SK-N-SH (cell line): ENCODE data around the gene RNF144B. TPM values are rescaled to one million over a fixed set of nuclear protein-coding genes. Genes with fewer than 3 reads are reported as not detected.

ENCODE experiments used
- CTCF ChIA-PET: fragments of 300-600, 350-600 bp; formaldehyde crosslinking; extraction: SDS; loops from one replicate; lab custom pipeline; 2021; lab: Yijun Ruan, JAX
- POLR2A ChIA-PET: fragments of 350-600 bp; sonication (Branson Sonifier 250); formaldehyde crosslinking; extraction: SDS; loops from one replicate; lab custom pipeline; 2020; ENCODE audit warnings: antibody characterized with exemption, inconsistent platforms; lab: Yijun Ruan, JAX
- DNase-seq: peaks from one replicate; pipeline ENCODE4 v3.0.0; 2012
- H2AFZ ChIP-seq: fragments of 200-600 bp; sonication (generic); 2 replicates; pipeline ENCODE4 v1.8.1; 2016; ENCODE audit warnings: antibody characterized with exemption, mild to moderate bottlenecking, low read depth
- H3F3A ChIP-seq: fragments of 200-600 bp; sonication (generic); replicated peaks from 2 replicates; pipeline ENCODE3; 2016; ENCODE audit warnings: antibody characterized with exemption, mild to moderate bottlenecking; ENCODE audit not compliant: insufficient read depth
- H3K27ac ChIP-seq, 2 experiments: fragments of 200-500 bp in 1 of 2; fragments of 200-600 bp in 1 of 2; sonication (Bioruptor generic) in 1 of 2; sonication (generic), shearing (Covaris generic) in 1 of 2; 2 replicates each; pipeline versions ENCODE4 v1.5.1 to v1.6.1; 2014 to 2016; ENCODE audit warnings: low read depth in 2 of 2, inconsistent platforms in 1 of 2, low read length in 1 of 2, mild to moderate bottlenecking in 1 of 2, mixed read lengths in 1 of 2
- H3K27me3 ChIP-seq: fragments of 200-600 bp; sonication (generic), shearing (Covaris generic); 2 replicates; pipeline ENCODE4 v1.6.1; 2016; ENCODE audit warnings: mixed run types; ENCODE audit not compliant: insufficient read depth
- H3K36me3 ChIP-seq, 2 experiments: fragments of 200-500 bp in 1 of 2; fragments of 200-600 bp in 1 of 2; sonication (Bioruptor generic) in 1 of 2; sonication (generic) in 1 of 2; replicated peaks in 1 of 2; 2 replicates each; pipeline versions ENCODE3 to v1.5.1; 2014 to 2016; ENCODE audit warnings: low read length in 1 of 2, mild to moderate bottlenecking in 1 of 2; ENCODE audit not compliant: insufficient read depth in 2 of 2, control insufficient read depth in 1 of 2
- H3K4me1 ChIP-seq, 2 experiments: fragments of 200-500 bp in 1 of 2; fragments of 200-600 bp in 1 of 2; sonication (Bioruptor generic) in 1 of 2; sonication (generic), shearing (Covaris generic) in 1 of 2; 2 replicates each; pipeline versions ENCODE4 v1.5.1 to v1.6.1; 2014 to 2016; ENCODE audit warnings: low read depth in 1 of 2, low read length in 1 of 2, mixed run types in 1 of 2; ENCODE audit not compliant: insufficient read depth in 2 of 2, control insufficient read depth in 1 of 2
- H3K4me2 ChIP-seq: fragments of 200-600 bp; sonication (generic), shearing (Covaris generic); 2 replicates; pipeline ENCODE4 v1.6.1; 2017; ENCODE audit warnings: mixed run types
- H3K4me3 ChIP-seq, 2 experiments: fragments of 200-500 bp in 1 of 2; fragments of 200-600 bp in 1 of 2; sonication (Bioruptor generic) in 1 of 2; sonication (generic), shearing (Covaris generic) in 1 of 2; 2 replicates each; pipeline versions ENCODE4 v1.5.1 to v1.8.1; 2014 to 2016; ENCODE audit warnings: low read depth in 2 of 2, inconsistent platforms in 1 of 2, low read length in 1 of 2, mild to moderate bottlenecking in 1 of 2, mixed read lengths in 1 of 2, moderate library complexity in 1 of 2
- H3K79me2 ChIP-seq: fragments of 200-600 bp; sonication (generic); 2 replicates; pipeline ENCODE4 v1.8.1; 2017; ENCODE audit warnings: mild to moderate bottlenecking; ENCODE audit not compliant: insufficient read depth
- H3K9ac ChIP-seq: fragments of 200-600 bp; sonication (generic); 2 replicates; pipeline ENCODE4 v1.6.1; 2017; ENCODE audit warnings: mixed run types
- H3K9me2 ChIP-seq: fragments of 200-600 bp; sonication (generic); 2 replicates; pipeline ENCODE4 v1.6.1; 2017; ENCODE audit warnings: mixed run types
- H3K9me3 ChIP-seq: fragments of 200-600 bp; sonication (generic); 2 replicates; pipeline ENCODE4 v1.6.1; 2017; ENCODE audit warnings: mixed run types, mild to moderate bottlenecking, moderate library complexity
- H4K20me1 ChIP-seq: fragments of 200-600 bp; sonication (generic); 2 replicates; pipeline ENCODE4 v1.6.1; 2017; ENCODE audit warnings: mild to moderate bottlenecking, mixed run types; ENCODE audit not compliant: insufficient read depth
- CHD2 ChIP-seq: fragments of 150-350 bp; IDR thresholded peaks from 2 replicates; pipeline ENCODE4 v1.6.1; 2018; ENCODE audit warnings: low read length; ENCODE audit not compliant: partially characterized antibody
- CTCF ChIP-seq: fragments of 200-600 bp; sonication (generic); IDR thresholded peaks from 2 replicates; pipeline ENCODE4 v1.6.1; 2017; ENCODE audit warnings: antibody characterized with exemption, mild to moderate bottlenecking, moderate library complexity
- ELF1 ChIP-seq: IDR thresholded peaks from 2 replicates; pipeline ENCODE4 v1.4.0; 2012
- FOXM1 ChIP-seq: IDR thresholded peaks from 2 replicates; pipeline ENCODE4 v1.4.0; 2012; ENCODE audit warnings: low read depth, mild to moderate bottlenecking
- GABPA ChIP-seq: IDR thresholded peaks from 2 replicates; pipeline ENCODE4 v1.4.0; 2012; ENCODE audit warnings: low read depth, mild to moderate bottlenecking
- JUND ChIP-seq: IDR thresholded peaks from 2 replicates; pipeline ENCODE4 v1.4.0; 2012
- NFIC ChIP-seq: IDR thresholded peaks from 2 replicates; pipeline ENCODE4 v1.4.0; 2012; ENCODE audit warnings: borderline replicate concordance
- POLR2AphosphoS5 ChIP-seq: IDR thresholded peaks from 2 replicates; pipeline ENCODE4 v1.6.1; 2012; ENCODE audit warnings: low read depth, low read length
- RAD21 ChIP-seq: IDR thresholded peaks from 2 replicates; pipeline ENCODE4 v1.6.1; 2012; ENCODE audit warnings: mild to moderate bottlenecking, low read length
- REST ChIP-seq: IDR thresholded peaks from 2 replicates; pipeline ENCODE4 v1.6.1; 2012; ENCODE audit warnings: mild to moderate bottlenecking, low read depth, low read length, moderate library complexity
- RXRA ChIP-seq: IDR thresholded peaks from 2 replicates; pipeline ENCODE4 v1.4.0; 2012; ENCODE audit warnings: low read depth, mild to moderate bottlenecking, borderline replicate concordance
- SIN3A ChIP-seq: IDR thresholded peaks from 2 replicates; pipeline ENCODE4 v1.6.1; 2012; ENCODE audit warnings: low read depth, mild to moderate bottlenecking, low read length, moderate library complexity, borderline replicate concordance
- SMC3 ChIP-seq: IDR thresholded peaks from 2 replicates; pipeline ENCODE4 v1.6.1; 2012; ENCODE audit warnings: low read depth, low read length, improper control_type of control experiment
- TAF1 ChIP-seq: IDR thresholded peaks from 2 replicates; pipeline ENCODE4 v1.6.1; 2012; ENCODE audit warnings: low read depth, mild to moderate bottlenecking, low read length, moderate library complexity, borderline replicate concordance
- TCF12 ChIP-seq: IDR thresholded peaks from 2 replicates; pipeline ENCODE4 v1.4.0; 2012
- YY1 ChIP-seq: IDR thresholded peaks from 2 replicates; pipeline ENCODE4 v1.4.0; 2012; ENCODE audit warnings: low read depth, mild to moderate bottlenecking
- WGBS: methylation state at CpG from one replicate; pipeline ENCODE4 v1.1.6; 2017; ENCODE audit warnings: low lambda C conversion rate; 5-methylcytosine and 5-hydroxymethylcytosine counted together
- polyA plus RNA-seq, 3 experiments: library from polyadenylated mRNA; depleted of rRNA; stranded (reverse); fragments of >200 nt; gene quantifications; 2 replicates each; pipeline ENCODE4 v1.2.3, GENCODE V29; 2012
- TF ChIP-seq, protein P1 (sequence below): IDR thresholded peaks from 2 replicates; pipeline ENCODE4 v1.4.0; 2012; ENCODE audit warnings: low read depth
- TF ChIP-seq, protein P2 (sequence below): IDR thresholded peaks from 2 replicates; pipeline ENCODE4; 2012
- TF ChIP-seq, protein P3 (sequence below): fragments of 150-350 bp; IDR thresholded peaks from 2 replicates; pipeline ENCODE4 v1.6.1; 2017; ENCODE audit warnings: antibody characterized with exemption, low read length, low read depth, borderline replicate concordance
- TF ChIP-seq, protein P4 (sequence below): IDR thresholded peaks from 2 replicates; pipeline ENCODE4 v1.4.0; 2012; ENCODE audit warnings: low read depth, borderline replicate concordance

RNF144B gene
- polyA plus RNA-seq, 1 of the 3 experiments (the other 2 are of a cell fraction) = 1.2 TPM

DNA sequence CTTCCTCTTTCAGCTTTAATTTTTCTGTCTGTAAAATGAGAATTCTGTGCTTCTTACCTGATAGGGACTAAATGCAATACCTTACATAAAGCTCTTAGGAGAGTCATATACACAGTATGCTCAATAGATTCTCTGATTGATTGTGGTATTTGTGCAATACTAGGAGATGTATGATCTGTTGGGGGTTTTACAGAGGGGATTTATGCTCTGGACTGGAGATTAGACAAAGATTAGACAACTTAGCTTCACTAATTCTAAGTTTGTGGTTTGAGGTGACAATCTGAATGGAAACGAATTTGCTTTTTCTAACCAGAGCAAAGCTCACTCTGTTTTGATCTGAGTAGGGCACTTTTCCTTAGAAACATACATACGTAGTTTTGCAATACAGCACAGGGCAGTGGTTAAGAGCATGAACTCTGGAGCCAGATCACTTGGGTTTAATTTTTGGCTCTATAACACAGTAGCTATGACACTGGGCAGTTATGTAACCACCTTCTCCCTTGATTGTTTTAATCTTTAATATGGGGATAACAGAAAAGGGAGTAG is 126.2 kb downstream of the RNF144B start:
- ChIA-PET CTCF (interaction anchor here (1.1 to 2.1 kb wide), 2 partner anchors 8 to 10 kb away, joined by 3 to 7 read pairs; no protein-coding TSS in a partner anchor), POLR2A (no interaction called here)
- Histone ChIP-seq H3K9me3 (no peaks in the 10 kb centered on the region), H3K27ac (no peak overlapping the region), H3K27me3 (no peaks in the 10 kb centered on the region), H3K79me2 (no peaks in the 10 kb centered on the region), H3K4me1 (peaks cover 0 to 4% of the 10 kb centered on the region in 2 experiments; a peak in 1 of 4 replicates), H4K20me1 (no peaks in the 10 kb centered on the region), H3K4me2 (no peak overlapping the region), H2AFZ (no peak overlapping the region), H3K4me3 (no peak overlapping the region), H3F3A (no peaks in the 10 kb centered on the region), H3K36me3 (no peaks in the 10 kb centered on the region), H3K9me2 (no peaks in the 10 kb centered on the region), H3K9ac (no peak overlapping the region)
- WGBS = 77% methylated on average over 2 of the region's 2 CpGs
- TF ChIP-seq CHD2 (no peak), RAD21 (no peak), TAF1 (no peak), GABPA (no peak), REST (no peak), CTCF (no peak), ELF1 (no peak), RXRA (no peak), POLR2AphosphoS5 (no peak), NFIC (no peak), TCF12 (no peak), SMC3 (no peak), FOXM1 (no peak), YY1 (no peak), JUND (no peak), SIN3A (no peak)
- TF ChIP-seq, protein P1, sequence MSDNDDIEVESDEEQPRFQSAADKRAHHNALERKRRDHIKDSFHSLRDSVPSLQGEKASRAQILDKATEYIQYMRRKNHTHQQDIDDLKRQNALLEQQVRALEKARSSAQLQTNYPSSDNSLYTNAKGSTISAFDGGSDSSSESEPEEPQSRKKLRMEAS = no peak
- TF ChIP-seq, protein P2, sequence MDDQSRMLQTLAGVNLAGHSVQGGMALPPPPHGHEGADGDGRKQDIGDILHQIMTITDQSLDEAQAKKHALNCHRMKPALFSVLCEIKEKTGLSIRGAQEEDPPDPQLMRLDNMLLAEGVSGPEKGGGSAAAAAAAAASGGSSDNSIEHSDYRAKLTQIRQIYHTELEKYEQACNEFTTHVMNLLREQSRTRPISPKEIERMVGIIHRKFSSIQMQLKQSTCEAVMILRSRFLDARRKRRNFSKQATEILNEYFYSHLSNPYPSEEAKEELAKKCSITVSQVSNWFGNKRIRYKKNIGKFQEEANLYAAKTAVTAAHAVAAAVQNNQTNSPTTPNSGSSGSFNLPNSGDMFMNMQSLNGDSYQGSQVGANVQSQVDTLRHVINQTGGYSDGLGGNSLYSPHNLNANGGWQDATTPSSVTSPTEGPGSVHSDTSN = no peak
- TF ChIP-seq, protein P3, sequence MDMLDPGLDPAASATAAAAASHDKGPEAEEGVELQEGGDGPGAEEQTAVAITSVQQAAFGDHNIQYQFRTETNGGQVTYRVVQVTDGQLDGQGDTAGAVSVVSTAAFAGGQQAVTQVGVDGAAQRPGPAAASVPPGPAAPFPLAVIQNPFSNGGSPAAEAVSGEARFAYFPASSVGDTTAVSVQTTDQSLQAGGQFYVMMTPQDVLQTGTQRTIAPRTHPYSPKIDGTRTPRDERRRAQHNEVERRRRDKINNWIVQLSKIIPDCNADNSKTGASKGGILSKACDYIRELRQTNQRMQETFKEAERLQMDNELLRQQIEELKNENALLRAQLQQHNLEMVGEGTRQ = no peak
- TF ChIP-seq, protein P4, sequence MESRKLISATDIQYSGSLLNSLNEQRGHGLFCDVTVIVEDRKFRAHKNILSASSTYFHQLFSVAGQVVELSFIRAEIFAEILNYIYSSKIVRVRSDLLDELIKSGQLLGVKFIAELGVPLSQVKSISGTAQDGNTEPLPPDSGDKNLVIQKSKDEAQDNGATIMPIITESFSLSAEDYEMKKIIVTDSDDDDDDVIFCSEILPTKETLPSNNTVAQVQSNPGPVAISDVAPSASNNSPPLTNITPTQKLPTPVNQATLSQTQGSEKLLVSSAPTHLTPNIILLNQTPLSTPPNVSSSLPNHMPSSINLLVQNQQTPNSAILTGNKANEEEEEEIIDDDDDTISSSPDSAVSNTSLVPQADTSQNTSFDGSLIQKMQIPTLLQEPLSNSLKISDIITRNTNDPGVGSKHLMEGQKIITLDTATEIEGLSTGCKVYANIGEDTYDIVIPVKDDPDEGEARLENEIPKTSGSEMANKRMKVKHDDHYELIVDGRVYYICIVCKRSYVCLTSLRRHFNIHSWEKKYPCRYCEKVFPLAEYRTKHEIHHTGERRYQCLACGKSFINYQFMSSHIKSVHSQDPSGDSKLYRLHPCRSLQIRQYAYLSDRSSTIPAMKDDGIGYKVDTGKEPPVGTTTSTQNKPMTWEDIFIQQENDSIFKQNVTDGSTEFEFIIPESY = no peak
- no peak for DNase-seq
